Measurements from ENCODE around the gene MAP3K9. TPM values are rescaled to one million over a fixed set of nuclear protein-coding genes. Genes with fewer than 3 reads are reported as not detected.

Gene MAP3K9
- total and polyA plus RNA-seq, 2 donors: 0.25 to 2.7 TPM

DNA sequence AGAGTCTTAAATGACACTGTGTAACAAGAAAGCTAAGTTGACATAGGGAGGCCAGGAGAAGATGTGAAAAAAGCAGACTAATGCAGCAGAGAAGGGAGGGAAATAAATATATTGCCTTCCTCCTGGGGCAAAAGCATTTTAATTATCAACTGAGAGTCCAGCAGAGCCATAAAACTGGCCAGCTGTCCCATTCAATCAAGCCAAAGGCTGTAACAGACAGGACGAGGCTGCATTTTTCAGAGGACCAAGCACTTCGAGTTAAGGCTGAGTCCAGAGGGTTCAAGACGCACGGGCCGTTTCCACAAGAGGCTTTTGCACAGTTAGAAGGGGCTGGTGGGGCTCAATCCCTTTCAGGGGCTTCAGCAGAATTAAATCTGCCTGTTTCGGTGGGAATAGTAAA is 20.4 kb downstream of the MAP3K9 start:
- H3K27ac ChIP-seq (ENCODE audit: low read depth): no peak overlapping the region
- no peak for DNase-seq (ENCODE audit: extremely low spot score)
- H3K4me3 ChIP-seq (ENCODE audit: low read depth, low read length): no peak overlapping the region
- no peaks in the 10 kb centered on the region for H3K36me3 ChIP-seq (ENCODE audit: insufficient read depth)
- WGBS: 30% methylated on average over 6 of the region's 6 CpGs
- H3K4me1 ChIP-seq (ENCODE audit: insufficient read depth): no peaks in the 10 kb centered on the region

DNA sequence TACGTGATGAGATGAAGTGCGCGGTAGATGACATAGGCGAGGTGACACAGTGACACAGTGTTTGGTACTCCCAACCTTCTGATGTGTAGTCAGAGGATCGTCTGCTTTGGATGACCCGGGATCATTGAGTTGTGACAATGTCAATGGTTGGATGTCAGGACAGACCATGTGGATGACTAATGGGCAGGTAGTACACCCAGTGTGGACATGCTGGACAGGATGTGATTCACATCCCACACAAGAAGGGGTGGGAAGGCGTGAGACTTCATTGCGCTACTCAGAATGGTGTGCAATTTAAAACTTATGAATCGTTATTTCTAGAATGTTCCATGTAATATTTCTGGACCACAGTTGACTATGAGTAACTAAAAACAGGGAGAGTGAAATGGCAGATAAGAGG is 23.8 kb downstream of the MAP3K9 start:
- H3K36me3 ChIP-seq (ENCODE audit: insufficient read depth): no peaks in the 10 kb centered on the region
- no peak overlapping the region for H3K4me3 ChIP-seq (ENCODE audit: low read depth, low read length)
- 94% methylated on average over 9 of the region's 9 CpGs for WGBS

DNA sequence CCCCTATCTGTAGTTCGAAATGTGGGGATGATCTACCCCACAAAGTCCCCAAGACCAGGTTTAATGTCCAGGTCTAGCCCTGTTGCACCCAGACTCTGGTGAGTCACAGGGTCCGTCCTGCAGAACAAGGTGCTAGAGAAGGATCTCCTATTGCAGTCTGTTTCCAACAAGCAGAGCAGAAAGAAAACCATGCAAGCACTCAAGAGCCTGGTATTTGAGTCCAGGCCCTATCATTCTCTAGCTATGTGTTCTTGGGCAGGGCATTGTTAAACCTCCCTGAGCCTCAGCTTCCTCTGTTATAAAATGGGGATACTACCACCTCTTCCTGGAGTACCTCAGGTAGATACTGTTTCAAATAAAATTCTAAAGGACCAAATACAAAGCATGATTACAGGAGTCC is 24.4 kb downstream of the MAP3K9 start:
- H3K36me3 ChIP-seq (ENCODE audit: insufficient read depth): no peaks in the 10 kb centered on the region
- 77% methylated on average over 2 of the region's 2 CpGs for WGBS
- DNase-seq (ENCODE audit: extremely low spot score): no peak

More for the DNA sequence above, 23.8 kb downstream of the MAP3K9 start:
- H3K4me1 ChIP-seq (ENCODE audit: insufficient read depth): no peaks in the 10 kb centered on the region
- no peak overlapping the region for H3K27ac ChIP-seq (ENCODE audit: low read depth)
- DNase-seq (ENCODE audit: extremely low spot score): no peak

DNA sequence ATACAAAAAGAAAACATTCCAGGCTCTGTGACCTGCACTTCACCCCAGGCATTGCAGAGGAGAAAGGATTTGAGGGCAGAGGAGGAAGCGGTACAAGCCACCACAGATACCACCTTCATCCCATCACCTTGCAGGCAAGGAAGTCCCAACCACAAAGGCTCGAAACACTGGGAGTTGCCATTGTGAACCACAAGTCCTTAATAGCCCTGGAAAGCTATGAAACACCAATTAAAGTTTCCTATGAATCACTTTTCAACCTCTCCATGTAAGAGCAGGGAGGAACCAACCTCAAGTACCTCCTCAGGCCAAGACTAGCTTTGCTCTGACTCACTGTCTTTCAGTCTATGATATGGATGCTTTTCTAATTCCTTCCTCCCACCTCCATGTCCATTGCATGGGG is 27.0 kb downstream of the MAP3K9 start:
- H3K4me3 ChIP-seq (ENCODE audit: low read depth, low read length): no peak overlapping the region
- WGBS: 89% methylated on average over 2 of the region's 2 CpGs
- no peaks in the 10 kb centered on the region for H3K36me3 ChIP-seq (ENCODE audit: insufficient read depth)
- DNase-seq (ENCODE audit: extremely low spot score): no peak
- no peaks in the 10 kb centered on the region for H3K4me1 ChIP-seq (ENCODE audit: insufficient read depth)
- no peak overlapping the region for H3K27ac ChIP-seq (ENCODE audit: low read depth)

More for the DNA sequence above, 24.4 kb downstream of the MAP3K9 start:
- no peaks in the 10 kb centered on the region for H3K4me1 ChIP-seq (ENCODE audit: insufficient read depth)
- no peak overlapping the region for H3K4me3 ChIP-seq (ENCODE audit: low read depth, low read length)
- H3K27ac ChIP-seq (ENCODE audit: low read depth): no peak overlapping the region

DNA sequence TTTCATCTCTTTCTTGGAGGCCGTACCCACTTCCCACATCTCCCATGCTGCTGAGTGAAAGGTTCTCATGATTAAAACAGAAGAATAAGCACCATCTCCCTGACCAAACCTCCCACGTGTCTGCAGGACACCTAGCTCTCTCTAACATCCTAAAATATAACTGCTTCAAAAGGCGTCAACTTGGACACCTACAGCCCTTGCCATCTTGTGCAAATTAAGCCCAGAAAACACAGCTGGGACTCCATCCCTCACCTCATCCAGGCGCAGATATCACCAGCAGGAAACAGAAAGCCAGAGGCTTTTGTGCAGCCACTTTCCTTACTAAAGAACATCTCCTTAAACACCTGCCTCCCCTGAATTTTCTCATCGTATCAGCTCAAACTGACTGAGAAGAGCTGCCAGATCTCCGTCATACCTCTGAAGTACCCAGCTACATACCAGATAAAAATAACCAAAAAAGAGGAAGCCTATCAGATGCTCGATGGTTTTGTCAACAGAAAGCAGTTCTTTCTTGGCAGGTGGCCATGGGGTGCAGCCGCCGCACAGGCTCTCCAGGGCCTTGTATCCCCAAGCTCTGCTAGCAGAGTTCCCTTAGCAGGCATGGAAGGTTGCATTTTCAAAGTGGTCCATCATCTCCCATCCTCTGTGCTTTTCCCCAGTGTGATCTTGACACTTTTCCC is 28.8 kb downstream of the MAP3K9 start:
- 49% methylated on average over 9 of the region's 9 CpGs for WGBS
- no peaks in the 10 kb centered on the region for H3K4me1 ChIP-seq (ENCODE audit: insufficient read depth)
- DNase-seq (ENCODE audit: extremely low spot score): no peak

DNA sequence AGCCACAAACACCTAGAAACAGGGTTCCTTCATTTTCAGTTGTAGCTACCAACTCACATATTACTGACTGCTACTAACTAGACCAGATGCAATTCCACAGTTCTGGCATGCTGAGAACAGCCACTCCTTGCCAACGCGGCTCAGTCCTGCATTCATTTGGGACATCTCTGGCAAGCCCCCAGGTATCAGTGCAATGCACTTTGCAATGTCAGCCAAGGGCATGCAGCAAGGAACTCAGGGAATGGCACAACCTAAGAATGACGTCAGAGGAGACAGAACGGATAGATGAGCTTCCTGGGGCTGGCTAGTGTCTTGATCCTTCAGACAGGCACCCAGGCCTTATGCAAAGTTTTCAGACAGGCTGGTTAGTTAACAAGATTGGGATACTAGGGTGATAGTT is 29.6 kb downstream of the MAP3K9 start:
- H3K27ac ChIP-seq (ENCODE audit: low read depth): no peak overlapping the region
- no peak overlapping the region for H3K4me3 ChIP-seq (ENCODE audit: low read depth, low read length)
- WGBS: 72% methylated on average over 4 of the region's 4 CpGs
- H3K36me3 ChIP-seq (ENCODE audit: insufficient read depth): no peaks in the 10 kb centered on the region
- H3K4me1 ChIP-seq (ENCODE audit: insufficient read depth): no peaks in the 10 kb centered on the region
- no peak for DNase-seq (ENCODE audit: extremely low spot score)

More for the DNA sequence above, 28.8 kb downstream of the MAP3K9 start:
- H3K36me3 ChIP-seq (ENCODE audit: insufficient read depth): no peaks in the 10 kb centered on the region
- H3K4me3 ChIP-seq (ENCODE audit: low read depth, low read length): no peak overlapping the region
- no peak overlapping the region for H3K27ac ChIP-seq (ENCODE audit: low read depth)

DNA sequence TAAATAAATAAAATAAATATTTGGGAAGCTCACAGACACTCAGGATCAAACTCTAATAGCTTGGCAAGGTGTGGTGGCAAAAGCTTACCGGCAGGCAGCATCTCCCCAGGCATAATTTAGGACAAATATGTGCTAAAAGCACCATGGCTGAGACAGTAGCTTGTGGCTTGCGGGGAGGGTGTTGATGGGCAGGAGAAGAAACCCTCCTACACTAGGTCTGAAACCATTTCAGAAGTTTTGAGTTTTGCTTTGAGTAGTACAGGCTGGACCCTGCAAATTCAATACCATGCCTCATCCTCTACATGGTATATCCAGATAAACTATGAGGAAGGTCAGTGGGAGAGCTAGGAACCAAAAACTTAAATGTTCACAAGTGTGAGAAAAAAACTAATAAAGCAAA is 33.1 kb downstream of the MAP3K9 start:
- Histone ChIP-seq H3K27ac (ENCODE audit: low read depth) (no peak overlapping the region), H3K4me1 (ENCODE audit: insufficient read depth) (no peaks in the 10 kb centered on the region), H3K4me3 (ENCODE audit: low read depth, low read length) (no peak overlapping the region), H3K36me3 (ENCODE audit: insufficient read depth) (no peaks in the 10 kb centered on the region)
- 96% methylated on average over 2 of the region's 2 CpGs for WGBS
- no peak for DNase-seq (ENCODE audit: extremely low spot score)

DNA sequence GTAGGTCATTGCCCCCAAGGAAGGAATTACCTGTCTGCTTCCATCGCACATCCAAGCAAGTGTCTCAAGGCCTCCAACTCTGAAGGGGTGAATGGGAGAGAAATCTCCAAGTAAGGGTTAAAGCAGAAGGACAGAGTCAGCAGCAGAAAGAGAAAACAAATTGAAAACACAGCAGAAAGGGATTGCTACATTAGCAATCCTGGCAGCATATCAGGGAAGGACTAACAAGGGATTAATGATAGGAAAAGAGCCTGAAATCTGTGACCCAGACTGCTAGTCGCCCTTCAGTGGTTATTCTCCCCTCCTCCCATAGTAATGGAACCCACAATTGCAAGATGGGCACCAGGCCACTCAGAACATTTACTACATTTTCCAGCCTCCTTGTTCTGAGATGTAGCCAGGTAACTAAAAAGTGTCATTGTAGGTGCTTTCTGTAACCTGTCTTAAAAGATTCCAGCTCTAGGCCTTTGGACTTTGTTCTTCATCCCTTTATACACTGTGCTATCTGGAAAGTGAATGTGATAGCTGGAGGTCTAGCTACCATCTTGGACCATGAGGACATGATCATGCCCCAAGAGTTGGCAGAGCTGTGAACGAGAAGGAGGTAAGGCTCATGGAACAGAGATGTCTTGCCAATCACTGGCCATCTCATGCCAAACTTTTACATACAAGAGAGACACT is 36.0 kb downstream of the MAP3K9 start:
- Histone ChIP-seq H3K36me3 (ENCODE audit: insufficient read depth) (no peaks in the 10 kb centered on the region), H3K4me1 (ENCODE audit: insufficient read depth) (no peaks in the 10 kb centered on the region), H3K27ac (ENCODE audit: low read depth) (no peak overlapping the region), H3K4me3 (ENCODE audit: low read depth, low read length) (no peak overlapping the region)
- DNase-seq (ENCODE audit: extremely low spot score): no peak
- WGBS: 76% methylated on average over 3 of the region's 3 CpGs

DNA sequence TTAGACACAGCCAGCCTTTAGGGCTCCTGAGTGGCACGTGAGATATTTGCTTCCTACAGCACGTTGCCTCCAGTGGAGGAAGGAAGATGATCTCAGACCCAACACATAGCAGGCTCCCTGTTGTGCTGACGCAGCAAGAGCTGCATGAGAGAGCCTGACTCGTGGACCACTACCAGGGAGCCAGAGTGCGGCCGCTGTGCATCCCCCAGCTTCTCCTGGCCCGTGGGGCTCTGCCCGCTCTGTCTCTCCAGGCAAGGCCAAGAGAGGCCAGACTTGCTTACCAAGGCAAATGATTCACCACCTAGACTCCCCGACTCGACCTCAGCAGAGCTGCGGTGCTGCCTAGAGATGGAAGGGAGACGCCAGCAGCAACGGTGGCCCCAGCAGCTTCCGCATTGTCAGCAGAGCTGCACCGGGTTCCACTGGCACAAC is 37.5 kb downstream of the MAP3K9 start:
- WGBS: 57% methylated on average over 15 of the region's 15 CpGs

DNA sequence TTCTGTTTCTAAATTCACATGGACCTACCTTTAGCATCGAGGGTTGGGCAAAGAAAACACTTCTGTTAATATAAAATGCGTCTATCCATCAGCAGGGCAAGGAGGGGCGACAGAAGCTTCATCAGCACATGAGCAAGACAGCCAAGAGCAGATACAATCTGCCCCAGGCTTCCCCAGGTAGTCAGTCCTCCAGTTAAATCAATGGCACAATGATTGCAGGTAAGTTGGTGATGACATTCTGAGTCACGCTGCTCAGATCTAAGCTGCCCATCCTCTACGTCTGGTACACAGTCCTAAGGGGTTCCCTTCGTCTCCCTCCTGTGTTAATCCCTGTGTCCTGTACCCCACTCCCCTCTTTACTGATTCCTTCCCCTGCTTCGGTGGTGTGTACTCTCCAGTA is 38.8 kb downstream of the MAP3K9 start:
- H3K4me3 ChIP-seq (ENCODE audit: low read depth, low read length): no peak overlapping the region
- no peaks in the 10 kb centered on the region for H3K4me1 ChIP-seq (ENCODE audit: insufficient read depth)
- no peaks in the 10 kb centered on the region for H3K36me3 ChIP-seq (ENCODE audit: insufficient read depth)
- DNase-seq (ENCODE audit: extremely low spot score): no peak
- WGBS: 77% methylated on average over 7 of the region's 7 CpGs
- H3K27ac ChIP-seq (ENCODE audit: low read depth): no peak overlapping the region

More for the DNA sequence above, 37.5 kb downstream of the MAP3K9 start:
- DNase-seq (ENCODE audit: extremely low spot score): no peak
- no peak overlapping the region for H3K27ac ChIP-seq (ENCODE audit: low read depth)
- H3K36me3 ChIP-seq (ENCODE audit: insufficient read depth): no peaks in the 10 kb centered on the region
- no peak overlapping the region for H3K4me3 ChIP-seq (ENCODE audit: low read depth, low read length)
- H3K4me1 ChIP-seq (ENCODE audit: insufficient read depth): no peaks in the 10 kb centered on the region

DNA sequence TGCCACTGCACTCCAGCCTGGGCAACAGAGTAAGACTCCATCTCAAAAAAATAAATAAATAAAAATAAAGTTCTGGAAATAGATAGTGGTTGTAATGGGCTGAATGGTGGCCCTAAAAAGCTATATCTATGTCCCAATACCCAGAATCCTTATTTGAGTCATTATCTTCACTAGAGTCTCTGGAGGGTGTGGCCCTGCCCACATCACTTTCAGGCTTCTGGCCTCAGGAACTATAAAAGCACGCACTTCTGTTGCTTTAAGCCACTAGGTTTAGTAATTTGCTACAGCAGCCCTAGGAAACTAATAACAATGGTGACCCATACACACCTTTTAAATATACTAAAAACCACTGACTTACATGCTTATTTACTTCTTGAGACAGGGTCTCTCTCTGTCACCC is 49.9 kb downstream of the MAP3K9 start:
- Histone ChIP-seq H3K4me1 (ENCODE audit: insufficient read depth) (no peaks in the 10 kb centered on the region), H3K4me3 (ENCODE audit: low read depth, low read length) (no peak overlapping the region), H3K27ac (ENCODE audit: low read depth) (no peak overlapping the region), H3K36me3 (ENCODE audit: insufficient read depth) (no peaks in the 10 kb centered on the region)
- 89% methylated on average over 1 of the region's 1 CpG for WGBS
- DNase-seq (ENCODE audit: extremely low spot score): no peak

DNA sequence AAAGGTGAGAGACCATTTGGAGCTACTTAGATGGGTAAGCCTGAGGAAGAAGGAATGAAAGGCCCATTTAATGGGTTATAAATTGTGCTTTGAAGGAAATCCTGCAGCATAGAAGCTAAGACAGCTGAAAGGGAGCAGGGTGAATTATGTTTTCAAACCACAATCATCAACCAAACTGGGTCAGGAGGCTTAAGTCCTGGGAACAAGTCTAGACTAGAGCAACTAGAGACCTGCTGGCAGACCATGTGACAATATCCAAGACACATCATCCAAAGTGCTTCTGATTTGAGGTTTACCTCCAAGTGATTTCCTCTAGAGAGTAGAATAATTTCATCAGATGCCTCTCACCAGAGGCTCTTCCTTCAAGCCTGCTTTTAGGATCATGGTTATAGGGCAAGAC is 53.7 kb downstream of the MAP3K9 start:
- no peak for DNase-seq (ENCODE audit: extremely low spot score)
- no peaks in the 10 kb centered on the region for H3K36me3 ChIP-seq (ENCODE audit: insufficient read depth)
- no peak overlapping the region for H3K27ac ChIP-seq (ENCODE audit: low read depth)
- no peak overlapping the region for H3K4me3 ChIP-seq (ENCODE audit: low read depth, low read length)
- H3K4me1 ChIP-seq (ENCODE audit: insufficient read depth): no peaks in the 10 kb centered on the region

DNA sequence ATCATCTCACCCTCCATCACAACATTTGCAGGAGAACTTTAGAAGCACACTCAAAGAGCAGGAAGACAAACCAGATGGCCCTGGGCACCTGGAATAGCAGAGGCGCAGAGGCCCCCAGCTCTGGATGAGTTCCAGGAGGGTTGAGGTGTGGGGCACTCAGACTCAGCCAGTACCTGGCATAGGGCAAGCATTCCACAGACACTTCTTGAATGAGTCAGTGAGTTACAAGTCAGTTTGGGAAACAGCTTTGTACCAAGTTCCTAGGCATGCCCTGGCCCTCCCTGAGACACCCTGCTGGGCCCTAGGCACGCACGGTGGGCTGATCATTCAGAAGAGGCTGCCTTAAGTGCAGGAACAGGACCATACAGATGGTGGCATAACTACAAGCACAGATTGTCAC is 54.3 kb downstream of the MAP3K9 start:
- H3K4me1 ChIP-seq (ENCODE audit: insufficient read depth): no peaks in the 10 kb centered on the region
- no peak overlapping the region for H3K27ac ChIP-seq (ENCODE audit: low read depth)
- no peak for DNase-seq (ENCODE audit: extremely low spot score)
- H3K36me3 ChIP-seq (ENCODE audit: insufficient read depth): no peaks in the 10 kb centered on the region
- no peak overlapping the region for H3K4me3 ChIP-seq (ENCODE audit: low read depth, low read length)
- 74% methylated on average over 3 of the region's 3 CpGs for WGBS

DNA sequence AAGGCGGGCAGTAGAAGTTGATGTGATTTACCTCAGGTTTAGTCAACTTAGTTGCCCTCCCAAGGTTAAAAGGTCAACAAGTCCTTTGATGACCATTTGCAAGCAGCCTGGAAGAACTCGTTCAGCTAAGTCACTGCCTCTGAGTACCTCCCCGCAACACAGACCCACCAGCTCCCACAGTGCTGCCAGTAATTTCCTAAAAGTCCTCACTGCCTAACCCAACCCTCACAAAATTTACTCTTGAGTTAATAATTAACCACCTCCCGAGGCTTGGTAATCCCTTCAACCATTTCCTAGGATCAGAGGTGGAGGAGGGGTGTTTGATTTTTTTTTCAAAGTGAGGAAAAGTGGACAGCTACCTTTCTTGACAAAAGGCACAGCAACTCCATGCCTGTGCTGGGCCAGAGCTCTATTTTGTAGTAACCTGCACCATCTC is 55.8 kb downstream of the MAP3K9 start:
- Histone ChIP-seq H3K4me1 (ENCODE audit: insufficient read depth) (no peaks in the 10 kb centered on the region), H3K4me3 (ENCODE audit: low read depth, low read length) (no peak overlapping the region), H3K27ac (ENCODE audit: low read depth) (no peak overlapping the region), H3K36me3 (ENCODE audit: insufficient read depth) (no peaks in the 10 kb centered on the region)
- 47% methylated on average over 4 of the region's 4 CpGs for WGBS
- DNase-seq (ENCODE audit: extremely low spot score): no peak

Measured in urinary bladder (tissue), 4 donors.